Type B pancreatic cell (in vitro differentiated cells): Measurements from ENCODE around the gene ATG5. TPM values are rescaled to one million over a fixed set of nuclear protein-coding genes. Genes with fewer than 3 reads are reported as not detected.

Source experiments
- DNase-seq: peaks from one replicate; pipeline ENCODE4 v3.0.0; 2021; ENCODE audit warnings: mixed read lengths; ENCODE audit not compliant: unreplicated experiment; ENCODE audit errors: extremely low spot score
- H3K27ac Mint-ChIP-seq: 2 replicates; pipeline ENCODE4 v1.8.0; 2021; ENCODE audit warnings: mild to moderate bottlenecking, mixed read lengths
- H3K27me3 Mint-ChIP-seq: 2 replicates; pipeline ENCODE4 v1.8.0; 2021; ENCODE audit warnings: mixed read lengths
- H3K36me3 Mint-ChIP-seq: 2 replicates; pipeline ENCODE4 v1.8.0; 2021; ENCODE audit warnings: mixed read lengths
- H3K4me1 Mint-ChIP-seq: one replicate; pipeline ENCODE4 v1.8.0; 2021; ENCODE audit warnings: mixed read lengths; ENCODE audit not compliant: unreplicated experiment
- H3K4me3 Mint-ChIP-seq: 2 replicates; pipeline ENCODE4 v1.8.0; 2021; ENCODE audit warnings: mild to moderate bottlenecking, mixed read lengths
- H3K9me3 Mint-ChIP-seq: 2 replicates; pipeline ENCODE4 v1.8.0; 2021; ENCODE audit warnings: mixed read lengths
- total RNA-seq: library from RNA; stranded (reverse); gene quantifications from 2 replicates; pipeline ENCODE4 v1.2.1, GENCODE V29; 2021; ENCODE audit warnings: low replicate concordance
- TF ChIP-seq, protein P1 (sequence below): fragments of 200-600 bp; sonication (generic); conservative IDR thresholded peaks from 2 replicates; pipeline ENCODE4 v1.5.0; 2021; ENCODE audit warnings: antibody characterized with exemption, mild to moderate bottlenecking

Gene ATG5
- total RNA-seq, 1 donor from 2014 or later = 27.8 TPM

DNA sequence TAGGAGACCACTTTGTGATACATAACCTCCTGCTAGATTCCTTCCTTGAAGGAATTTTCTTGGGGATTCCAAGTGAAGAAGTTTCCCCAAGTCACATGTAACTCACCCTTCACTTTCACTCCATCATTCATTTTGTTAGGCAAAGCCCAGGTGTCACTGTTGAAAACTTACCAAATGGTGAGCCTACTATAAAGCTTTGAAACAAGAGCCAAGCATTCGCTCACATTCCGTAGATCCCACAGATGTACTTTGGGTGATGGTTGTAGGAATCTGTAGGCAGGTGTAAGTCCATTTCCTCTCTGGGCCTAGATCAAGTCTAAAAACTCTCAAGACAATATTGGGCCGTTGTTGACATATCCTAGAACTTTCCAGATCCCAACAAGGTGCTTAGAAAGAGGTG, 165.4 kb downstream of the ATG5 start:
- Mint-ChIP-seq H3K36me3 (no peaks in the 10 kb centered on the region), H3K4me3 (no peak overlapping the region), H3K9me3 (no peaks in the 10 kb centered on the region), H3K4me1 (peaks cover 15% of the 10 kb centered on the region), H3K27me3 (peaks cover 3% of the 10 kb centered on the region), H3K27ac (no peak overlapping the region)
- no peak for DNase-seq
- TF ChIP-seq, protein P1, sequence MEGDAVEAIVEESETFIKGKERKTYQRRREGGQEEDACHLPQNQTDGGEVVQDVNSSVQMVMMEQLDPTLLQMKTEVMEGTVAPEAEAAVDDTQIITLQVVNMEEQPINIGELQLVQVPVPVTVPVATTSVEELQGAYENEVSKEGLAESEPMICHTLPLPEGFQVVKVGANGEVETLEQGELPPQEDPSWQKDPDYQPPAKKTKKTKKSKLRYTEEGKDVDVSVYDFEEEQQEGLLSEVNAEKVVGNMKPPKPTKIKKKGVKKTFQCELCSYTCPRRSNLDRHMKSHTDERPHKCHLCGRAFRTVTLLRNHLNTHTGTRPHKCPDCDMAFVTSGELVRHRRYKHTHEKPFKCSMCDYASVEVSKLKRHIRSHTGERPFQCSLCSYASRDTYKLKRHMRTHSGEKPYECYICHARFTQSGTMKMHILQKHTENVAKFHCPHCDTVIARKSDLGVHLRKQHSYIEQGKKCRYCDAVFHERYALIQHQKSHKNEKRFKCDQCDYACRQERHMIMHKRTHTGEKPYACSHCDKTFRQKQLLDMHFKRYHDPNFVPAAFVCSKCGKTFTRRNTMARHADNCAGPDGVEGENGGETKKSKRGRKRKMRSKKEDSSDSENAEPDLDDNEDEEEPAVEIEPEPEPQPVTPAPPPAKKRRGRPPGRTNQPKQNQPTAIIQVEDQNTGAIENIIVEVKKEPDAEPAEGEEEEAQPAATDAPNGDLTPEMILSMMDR = no peak

DNA sequence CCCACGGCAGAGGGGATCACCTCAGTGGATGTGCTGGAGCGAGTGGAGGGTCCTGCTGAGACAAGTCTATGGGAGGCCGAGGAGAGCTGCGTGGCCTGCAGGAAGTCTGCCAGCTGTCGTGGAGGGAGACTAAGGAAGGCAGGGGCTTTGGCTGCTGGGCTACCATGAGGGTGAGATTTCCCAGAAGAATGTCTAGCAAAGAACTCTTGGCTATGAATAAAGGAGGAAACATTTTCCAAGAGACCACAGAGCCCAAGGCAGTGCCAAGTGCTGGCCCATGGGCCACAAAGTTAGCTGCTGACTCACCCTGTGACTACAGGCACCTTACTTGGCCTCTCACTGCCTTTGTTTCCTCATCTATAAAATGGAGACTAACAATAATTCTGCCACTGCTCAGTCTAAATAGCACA, 166.0 kb downstream of the ATG5 start:
- H3K4me1 Mint-ChIP-seq = peaks cover 15% of the 10 kb centered on the region
- no peaks in the 10 kb centered on the region for H3K9me3 Mint-ChIP-seq
- H3K27ac Mint-ChIP-seq = no peak overlapping the region
- H3K27me3 Mint-ChIP-seq = peaks cover 2% of the 10 kb centered on the region
- H3K4me3 Mint-ChIP-seq = no peak overlapping the region
- DNase-seq = no peak
- no peaks in the 10 kb centered on the region for H3K36me3 Mint-ChIP-seq
- TF ChIP-seq, protein P1 = no peak

DNA sequence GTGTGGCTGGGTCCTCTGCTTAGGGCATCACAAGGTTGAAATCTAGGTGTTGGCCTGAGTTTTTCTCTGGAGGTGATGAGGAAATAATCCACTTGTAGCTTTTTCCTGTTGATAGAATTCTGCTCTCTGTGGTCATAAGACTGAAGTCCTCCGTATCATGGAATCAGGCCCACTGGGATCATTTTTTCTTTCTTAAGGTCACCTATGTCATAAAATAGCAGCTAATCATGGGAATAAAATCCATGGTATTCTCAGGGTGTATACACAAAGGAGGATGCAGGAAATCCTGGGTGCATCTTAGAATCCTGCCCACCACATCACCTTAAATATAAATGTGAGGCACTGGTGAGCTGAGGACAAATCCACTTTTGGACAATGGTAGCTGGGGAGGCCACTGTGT, 166.7 kb downstream of the ATG5 start:
- Mint-ChIP-seq H3K27me3 (no peaks in the 10 kb centered on the region), H3K9me3 (no peaks in the 10 kb centered on the region), H3K36me3 (no peaks in the 10 kb centered on the region), H3K27ac (no peak overlapping the region), H3K4me3 (no peak overlapping the region), H3K4me1 (peaks cover 11% of the 10 kb centered on the region)
- no peak for DNase-seq
- TF ChIP-seq, protein P1 = no peak

DNA sequence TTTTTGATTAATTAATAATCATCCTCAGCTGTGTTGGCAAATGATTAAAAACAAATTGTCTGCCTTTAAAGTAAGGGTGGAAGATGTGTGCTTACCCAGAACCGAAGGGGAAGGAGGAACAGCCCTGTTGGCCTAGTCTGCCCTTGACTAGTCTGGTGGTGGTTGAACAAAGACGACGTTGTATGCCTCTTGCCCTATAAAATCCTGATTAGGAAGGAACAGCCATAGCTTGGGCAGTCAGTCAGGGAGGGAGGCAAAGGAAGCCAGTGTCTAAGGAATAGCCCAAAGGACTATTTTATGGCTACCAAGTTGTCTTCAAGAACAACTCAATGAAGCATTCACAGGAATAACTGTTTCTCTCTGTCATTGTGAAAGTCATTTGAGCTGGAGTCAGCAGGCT, 168.7 kb downstream of the ATG5 start:
- DNase-seq = no peak
- Mint-ChIP-seq H3K27ac (no peak overlapping the region), H3K27me3 (no peaks in the 10 kb centered on the region), H3K4me3 (no peak overlapping the region), H3K4me1 (no peaks in the 10 kb centered on the region), H3K9me3 (peaks cover 3% of the 10 kb centered on the region), H3K36me3 (no peaks in the 10 kb centered on the region)
- TF ChIP-seq, protein P1 = no peak

DNA sequence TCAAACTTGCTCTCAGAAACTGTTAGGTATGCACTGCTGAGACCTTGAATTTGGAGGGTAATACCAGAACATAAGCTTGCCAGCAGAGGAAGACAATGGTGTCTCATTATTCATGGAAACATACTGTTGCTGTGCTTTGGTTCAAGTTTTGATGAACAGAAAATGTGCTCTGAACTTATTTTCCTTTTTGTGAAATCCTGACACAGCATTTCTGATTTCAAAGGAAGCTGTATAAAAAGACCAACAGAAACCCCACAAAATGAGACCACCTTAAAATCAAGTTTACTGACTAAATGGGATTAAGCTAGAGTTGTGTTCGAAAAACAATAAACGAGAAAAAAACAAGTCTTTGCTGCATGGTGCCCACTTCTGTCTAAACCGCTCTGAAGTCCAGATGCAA, 169.1 kb downstream of the ATG5 start:
- Mint-ChIP-seq H3K27me3 (no peaks in the 10 kb centered on the region), H3K4me3 (no peak overlapping the region), H3K27ac (no peak overlapping the region), H3K36me3 (no peaks in the 10 kb centered on the region), H3K4me1 (no peaks in the 10 kb centered on the region), H3K9me3 (peaks cover 3% of the 10 kb centered on the region)
- TF ChIP-seq, protein P1 = no peak
- no peak for DNase-seq

DNA sequence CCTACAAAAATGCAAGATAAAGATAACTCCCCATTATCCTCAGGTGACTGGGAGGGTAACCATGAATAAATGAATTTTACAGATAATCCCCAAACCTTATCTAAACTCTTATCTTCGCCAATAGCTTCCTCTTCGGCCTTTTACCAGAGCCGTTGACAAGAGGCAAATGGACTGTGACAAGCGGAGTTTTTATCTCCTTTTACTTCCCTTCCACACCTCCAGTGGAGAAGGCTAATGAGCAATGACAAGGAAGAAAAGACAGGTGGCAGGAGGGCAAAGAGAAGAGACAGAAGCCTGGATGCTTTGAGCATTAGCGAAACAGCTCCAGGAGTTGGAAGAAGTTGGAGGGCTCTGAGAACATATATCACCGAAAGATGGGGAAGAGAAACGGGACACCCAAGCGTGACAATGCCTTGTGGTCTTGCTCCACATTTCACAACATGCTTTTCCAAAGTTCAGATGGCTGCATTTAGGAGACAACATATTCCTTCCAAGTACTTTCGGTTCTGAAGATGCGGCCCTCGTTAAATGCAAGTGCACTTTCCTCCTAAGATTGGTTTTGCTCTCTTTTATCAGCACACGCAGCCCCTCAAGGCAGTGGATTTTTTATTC, 170.2 kb downstream of the ATG5 start:
- Mint-ChIP-seq H3K36me3 (no peaks in the 10 kb centered on the region), H3K27me3 (no peaks in the 10 kb centered on the region), H3K4me3 (no peak overlapping the region), H3K4me1 (no peaks in the 10 kb centered on the region), H3K9me3 (peaks cover 3% of the 10 kb centered on the region), H3K27ac (no peak overlapping the region)
- no peak for DNase-seq
- TF ChIP-seq, protein P1 = no peak
